CD4-positive, alpha-beta T cell treated with Interleukin-4 for 4 hours (primary cell): ENCODE results near the gene CNR2.
"Not testable (repeated sequence)": the region's sequence is repeated elsewhere in the genome, so short reads cannot be mapped to it uniquely, and the experiment has no call there.

ENCODE experiments used
- DNase-seq: peaks from one replicate; pipeline ENCODE4 v3.0.0-alpha.2; 2020

The CNR2 gene

GRCh38 chr1:23826590-23826989, 86.6 kb downstream of the CNR2 start:
- DNase-seq: not testable (repeated sequence)

DNA sequence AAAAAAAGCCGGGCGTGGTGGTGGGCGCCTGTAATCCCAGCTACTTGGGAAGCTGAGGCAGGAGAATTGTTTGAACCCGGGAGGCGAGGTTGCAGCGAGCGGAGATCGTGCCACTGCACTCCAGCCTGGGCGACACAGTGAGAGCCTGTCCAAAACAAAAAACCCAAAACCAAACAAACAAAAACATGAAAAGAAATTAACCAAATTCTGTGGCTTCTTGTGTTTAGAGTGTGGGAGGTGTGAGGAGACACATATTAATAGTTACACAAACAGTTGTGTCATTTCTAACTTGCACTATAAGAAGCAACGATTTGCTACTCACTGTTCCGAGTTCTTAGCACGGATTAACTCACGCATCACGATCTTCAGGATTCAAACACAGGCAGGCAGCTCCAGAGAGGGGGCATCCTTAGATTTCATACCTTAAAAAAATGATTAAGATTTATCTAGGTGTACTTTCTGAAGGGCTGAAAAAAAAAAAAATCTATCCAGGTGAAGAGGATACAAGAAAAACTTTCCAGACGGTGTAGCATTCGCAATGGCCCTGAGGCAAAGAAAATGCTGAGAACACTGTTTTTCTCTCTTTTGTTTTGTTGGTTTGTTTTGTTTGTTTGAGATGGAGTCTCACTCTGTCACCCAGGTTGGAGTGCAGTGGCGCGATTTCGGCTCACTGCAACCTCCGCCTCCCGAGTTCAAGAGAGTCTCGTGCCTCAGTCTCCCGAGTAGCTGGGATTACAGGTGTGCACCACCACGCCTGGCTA, 87.2 kb downstream of the CNR2 start:
- DNase-seq: peak; percentile 31

DNA sequence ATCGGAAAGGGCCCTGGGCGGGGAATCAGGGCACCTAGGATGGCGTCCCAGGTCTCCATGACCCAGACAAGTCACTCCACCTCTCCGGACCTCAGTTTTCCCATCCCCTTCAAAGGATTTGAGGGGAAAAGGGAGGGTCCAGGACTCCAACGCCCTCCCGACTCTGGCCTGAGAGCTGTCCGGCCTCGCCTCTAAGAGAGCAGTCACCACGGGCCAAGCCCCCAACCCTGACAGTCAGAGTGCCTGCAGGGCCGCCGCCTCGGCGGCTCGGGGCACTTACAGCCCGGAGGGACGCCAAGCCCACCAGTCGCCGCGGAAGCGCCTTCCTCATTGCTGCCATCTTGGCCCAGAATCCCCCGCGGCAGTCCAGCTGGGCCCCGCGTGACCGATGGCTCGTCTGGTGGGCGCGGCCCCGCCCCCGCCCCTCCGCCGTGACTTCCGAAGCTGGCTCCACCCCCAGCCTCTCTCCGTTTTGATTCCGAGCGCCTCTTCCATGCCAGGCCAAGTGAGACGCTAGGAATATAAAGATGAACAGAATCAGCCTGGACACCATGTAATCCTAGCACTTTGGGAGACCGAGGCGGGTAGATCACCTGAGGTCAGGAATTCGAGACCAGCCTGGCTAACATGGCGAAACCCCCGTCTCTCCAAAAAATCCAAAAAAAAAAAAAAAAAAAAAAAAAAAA, 87.9 kb downstream of the CNR2 start, which contains the start of gene HMGCL:
Gene HMGCL, minus strand, starts transcription at position 354 of the 686 bp plus-strand sequence. Its CDS starts 14 bp downstream, at position 340.
- DNase-seq: peak; percentile 85

DNA sequence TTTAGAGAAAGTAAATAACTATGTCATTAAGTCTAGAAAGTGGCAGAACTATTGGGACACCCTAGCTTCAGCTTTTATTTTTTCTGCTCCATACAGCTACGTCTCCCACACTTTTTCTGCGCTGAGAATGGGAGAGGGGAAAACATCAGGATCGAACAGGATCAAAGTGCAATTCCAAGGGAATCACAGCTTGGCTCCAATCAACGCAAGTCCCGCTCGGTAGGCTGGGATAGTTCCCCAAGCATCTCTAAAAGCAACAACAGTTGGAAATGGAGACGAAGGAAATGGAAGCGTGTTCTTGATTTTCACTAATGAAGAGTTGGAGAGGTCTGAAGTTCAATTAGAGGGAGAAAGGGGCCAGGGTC, 88.5 kb downstream of the CNR2 start:
- DNase-seq: no peak

GRCh38 chr1:23823767-23824166, 89.4 kb downstream of the CNR2 start:
- no peak for DNase-seq
